AG04449 (cell line): ENCODE results near the gene TNN.

ENCODE experiments used
- CTCF ChIA-PET: fragments of 350-600 bp; formaldehyde crosslinking; extraction: SDS; loops from one replicate; lab custom pipeline; 2021; ENCODE audit warnings: antibody characterized with exemption; lab: Yijun Ruan, JAX
- POLR2A ChIA-PET: fragments of 400-600, 350-600 bp; formaldehyde crosslinking; extraction: SDS; loops from one replicate; lab custom pipeline; 2020; ENCODE audit warnings: antibody characterized with exemption, inconsistent platforms; lab: Yijun Ruan, JAX
- DNase-seq: peaks from one replicate; pipeline ENCODE4 v3.0.0-alpha.2; 2010; ENCODE audit warnings: low read depth, low spot score
- H3K4me3 ChIP-seq: 2 replicates; pipeline ENCODE4 v1.5.1; 2011; ENCODE audit warnings: low read depth, mild to moderate bottlenecking, control low read depth, low read length
- CTCF ChIP-seq: IDR thresholded peaks from one replicate; pipeline ENCODE4 v1.5.1; 2011; ENCODE audit warnings: mild to moderate bottlenecking, moderate library complexity, low read length, control low read depth, inconsistent platforms; ENCODE audit not compliant: insufficient read depth; ENCODE audit errors: missing control alignments

Gene TNN

GRCh38 chr1:175062339-175062738 is 5.3 kb upstream of the TNN start:
- CTCF ChIA-PET = interaction anchor here (1.2 kb wide), 1 partner anchor 63 kb away, joined by 3 read pairs; no protein-coding TSS in a partner anchor
- POLR2A ChIA-PET = no interaction called here
- no peak overlapping the region for H3K4me3 ChIP-seq
- TF ChIP-seq CTCF = no peak
- DNase-seq = no peak

GRCh38 chr1:175062858-175063257 is 4.8 kb upstream of the TNN start:
- H3K4me3 ChIP-seq = no peak overlapping the region
- CTCF ChIA-PET = interaction anchor here (1.2 kb wide), 1 partner anchor 62 kb away, joined by 3 read pairs; no protein-coding TSS in a partner anchor
- POLR2A ChIA-PET = no interaction called here
- no peak for DNase-seq
- no peak for TF ChIP-seq CTCF

- no peak overlapping the region for H3K4me3 ChIP-seq
- ChIA-PET CTCF (no interaction called here), POLR2A (no interaction called here)
- no peak for TF ChIP-seq CTCF
- DNase-seq = no peak
These were observed 3.2 kb downstream of the TNN start for GRCh38 chr1:175070818-175071217.

- no peak for DNase-seq
- no peak overlapping the region for H3K4me3 ChIP-seq
- ChIA-PET CTCF (no interaction called here), POLR2A (no interaction called here)
- no peak for TF ChIP-seq CTCF
These were observed 3.8 kb downstream of the TNN start for GRCh38 chr1:175071276-175071943.

- ChIA-PET CTCF (no interaction called here), POLR2A (interaction anchor here (0.6 kb wide), 1 partner anchor 205 kb away, joined by 3 read pairs; no protein-coding TSS in a partner anchor)
- DNase-seq = peak; percentile 47
- no peak for TF ChIP-seq CTCF
- H3K4me3 ChIP-seq = peak overlapping the region; percentile 6; the same call in 1 of the 2 replicates
These were observed 4.7 kb downstream of the TNN start for GRCh38 chr1:175072099-175072951.

GRCh38 chr1:175073061-175073460 is 5.4 kb downstream of the TNN start:
- ChIA-PET CTCF (interaction anchor here (1.0 kb wide), 1 partner anchor 42 kb away, joined by 3 read pairs; no protein-coding TSS in a partner anchor), POLR2A (no interaction called here)
- no peak overlapping the region for H3K4me3 ChIP-seq
- TF ChIP-seq CTCF = no peak
- DNase-seq = no peak
